ENCODE measurements around the gene PARP1.

PARP1 gene

GRCh38 chr1:226420897-226421296, 13.0 kb upstream of the PARP1 start:
- H3K4me3 Mint-ChIP-seq, result no peak overlapping the region
- no peak overlapping the region for H3K27ac Mint-ChIP-seq
- H3K36me3 Mint-ChIP-seq (ENCODE audit: low read depth), result no peaks in the 10 kb centered on the region
- H3K4me1 Mint-ChIP-seq, result peaks cover 18% of the 10 kb centered on the region
- peaks cover 3% of the 10 kb centered on the region for H3K27me3 Mint-ChIP-seq (ENCODE audit: low read depth)
- H3K9me3 Mint-ChIP-seq, result no peaks in the 10 kb centered on the region
- TF ChIP-seq, protein P1, sequence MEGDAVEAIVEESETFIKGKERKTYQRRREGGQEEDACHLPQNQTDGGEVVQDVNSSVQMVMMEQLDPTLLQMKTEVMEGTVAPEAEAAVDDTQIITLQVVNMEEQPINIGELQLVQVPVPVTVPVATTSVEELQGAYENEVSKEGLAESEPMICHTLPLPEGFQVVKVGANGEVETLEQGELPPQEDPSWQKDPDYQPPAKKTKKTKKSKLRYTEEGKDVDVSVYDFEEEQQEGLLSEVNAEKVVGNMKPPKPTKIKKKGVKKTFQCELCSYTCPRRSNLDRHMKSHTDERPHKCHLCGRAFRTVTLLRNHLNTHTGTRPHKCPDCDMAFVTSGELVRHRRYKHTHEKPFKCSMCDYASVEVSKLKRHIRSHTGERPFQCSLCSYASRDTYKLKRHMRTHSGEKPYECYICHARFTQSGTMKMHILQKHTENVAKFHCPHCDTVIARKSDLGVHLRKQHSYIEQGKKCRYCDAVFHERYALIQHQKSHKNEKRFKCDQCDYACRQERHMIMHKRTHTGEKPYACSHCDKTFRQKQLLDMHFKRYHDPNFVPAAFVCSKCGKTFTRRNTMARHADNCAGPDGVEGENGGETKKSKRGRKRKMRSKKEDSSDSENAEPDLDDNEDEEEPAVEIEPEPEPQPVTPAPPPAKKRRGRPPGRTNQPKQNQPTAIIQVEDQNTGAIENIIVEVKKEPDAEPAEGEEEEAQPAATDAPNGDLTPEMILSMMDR (IDR thresholded peaks at IDR 0.05; ENCODE audit: unreplicated experiment in 3 of 3), result no peak

DNA sequence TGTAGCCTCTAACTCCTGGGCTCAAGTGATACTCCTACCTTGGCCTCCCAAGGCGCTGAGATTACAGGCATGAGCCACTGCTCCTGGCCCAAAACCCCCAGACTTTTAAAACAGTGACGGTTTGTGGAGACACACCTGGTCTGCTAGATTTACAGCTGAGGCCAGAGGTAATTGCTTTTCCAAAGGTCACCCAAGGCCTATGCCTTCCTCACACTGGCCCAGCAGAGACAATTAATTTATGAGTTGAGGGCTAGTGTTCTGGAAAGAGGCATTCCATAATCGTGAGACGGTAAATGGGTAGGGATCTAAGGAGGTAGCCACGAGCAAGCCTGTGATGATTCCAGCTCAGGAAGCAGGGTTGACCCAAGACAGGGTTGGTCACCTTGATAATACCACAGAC, 12.4 kb upstream of the PARP1 start:
- Mint-ChIP-seq H3K4me1 (peaks cover 13% of the 10 kb centered on the region), H3K27ac (no peak overlapping the region), H3K4me3 (no peak overlapping the region)

GRCh38 chr1:226419284-226420029, 11.6 kb upstream of the PARP1 start:
- TF ChIP-seq, protein P1 (IDR thresholded peaks at IDR 0.05; ENCODE audit: unreplicated experiment in 3 of 3), result no peak
- H3K4me1 Mint-ChIP-seq, result peaks cover 13% of the 10 kb centered on the region
- H3K27ac Mint-ChIP-seq, result no peak overlapping the region
- H3K4me3 Mint-ChIP-seq, result no peak overlapping the region
- H3K9me3 Mint-ChIP-seq, result no peaks in the 10 kb centered on the region
- H3K36me3 Mint-ChIP-seq (ENCODE audit: low read depth), result no peaks in the 10 kb centered on the region
- H3K27me3 Mint-ChIP-seq (ENCODE audit: low read depth), result peaks cover 3% of the 10 kb centered on the region

More for the DNA sequence above, 12.4 kb upstream of the PARP1 start:
- TF ChIP-seq, protein P1 (IDR thresholded peaks at IDR 0.05; ENCODE audit: unreplicated experiment in 3 of 3), result no peak
- Mint-ChIP-seq H3K9me3 (no peaks in the 10 kb centered on the region), H3K36me3 (ENCODE audit: low read depth) (no peaks in the 10 kb centered on the region), H3K27me3 (ENCODE audit: low read depth) (peaks cover 3% of the 10 kb centered on the region)

- Mint-ChIP-seq H3K27ac (no peak overlapping the region), H3K9me3 (no peaks in the 10 kb centered on the region), H3K27me3 (ENCODE audit: low read depth) (peaks cover 3% of the 10 kb centered on the region), H3K4me3 (no peak overlapping the region), H3K4me1 (peaks cover 13% of the 10 kb centered on the region), H3K36me3 (ENCODE audit: low read depth) (no peaks in the 10 kb centered on the region)
- TF ChIP-seq, protein P1 (IDR thresholded peaks at IDR 0.05; ENCODE audit: unreplicated experiment in 3 of 3), result no peak
These were observed 10.1 kb upstream of the PARP1 start for GRCh38 chr1:226417830-226418546.

DNA sequence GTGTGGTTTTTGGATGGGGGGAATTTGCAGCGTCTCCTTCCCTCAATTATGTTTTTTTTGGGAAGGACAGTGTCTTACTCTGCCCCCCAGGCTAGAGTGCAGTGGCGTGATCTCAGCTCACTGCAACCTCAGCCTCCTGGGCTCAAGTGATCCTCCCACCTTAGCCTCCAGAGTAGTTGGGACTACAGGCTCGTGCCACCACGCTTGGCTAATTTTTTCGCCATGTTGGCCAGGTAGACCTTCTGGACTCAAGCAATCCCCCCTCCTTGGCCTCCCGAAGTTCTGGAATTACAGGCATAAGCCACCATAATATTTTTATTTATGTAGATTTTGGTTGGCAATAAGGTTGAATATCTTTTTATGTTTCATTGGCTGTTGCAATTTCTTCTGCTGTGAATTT, 9.5 kb upstream of the PARP1 start:
- no peaks in the 10 kb centered on the region for H3K36me3 Mint-ChIP-seq (ENCODE audit: low read depth)
- H3K27me3 Mint-ChIP-seq (ENCODE audit: low read depth), result peaks cover 3% of the 10 kb centered on the region
- H3K27ac Mint-ChIP-seq, result no peak overlapping the region
- no peak overlapping the region for H3K4me3 Mint-ChIP-seq
- TF ChIP-seq, protein P1 (IDR thresholded peaks at IDR 0.05; ENCODE audit: unreplicated experiment in 3 of 3), result no peak
- no peaks in the 10 kb centered on the region for H3K9me3 Mint-ChIP-seq
- H3K4me1 Mint-ChIP-seq, result peaks cover 13% of the 10 kb centered on the region
